ENCODE results near the gene TNF. TPM values are rescaled to one million over a fixed set of nuclear protein-coding genes. Genes with fewer than 3 reads are reported as not detected.

Gene TNF
- total RNA-seq, 1 donor from 2014 or later, result 0.60 TPM

DNA sequence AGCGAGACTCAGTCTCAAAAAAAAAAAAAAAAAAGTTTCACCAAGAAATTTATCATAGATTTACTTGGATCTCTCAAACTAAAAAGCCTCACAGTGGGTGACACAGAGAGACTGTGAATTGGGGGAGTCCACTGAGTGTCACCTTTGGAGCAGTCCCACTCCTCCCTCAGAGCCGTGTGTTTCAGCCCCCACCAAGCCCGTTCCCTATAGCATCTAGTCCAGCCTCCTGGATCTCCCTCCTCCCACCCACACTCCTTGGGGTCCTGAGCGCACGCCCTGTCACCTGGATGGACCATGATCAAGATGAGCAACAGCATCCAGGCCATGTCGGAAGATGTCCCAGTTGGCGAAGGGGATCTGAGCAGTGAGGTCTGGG, 17.0 kb downstream of the TNF start:
- Mint-ChIP-seq H3K27ac (no peak overlapping the region), H3K9me3 (no peaks in the 10 kb centered on the region), H3K4me1 (no peaks in the 10 kb centered on the region), H3K36me3 (no peaks in the 10 kb centered on the region), H3K27me3 (ENCODE audit: low read depth) (peaks cover 4% of the 10 kb centered on the region), H3K4me3 (no peak overlapping the region)
- TF ChIP-seq, protein P1, sequence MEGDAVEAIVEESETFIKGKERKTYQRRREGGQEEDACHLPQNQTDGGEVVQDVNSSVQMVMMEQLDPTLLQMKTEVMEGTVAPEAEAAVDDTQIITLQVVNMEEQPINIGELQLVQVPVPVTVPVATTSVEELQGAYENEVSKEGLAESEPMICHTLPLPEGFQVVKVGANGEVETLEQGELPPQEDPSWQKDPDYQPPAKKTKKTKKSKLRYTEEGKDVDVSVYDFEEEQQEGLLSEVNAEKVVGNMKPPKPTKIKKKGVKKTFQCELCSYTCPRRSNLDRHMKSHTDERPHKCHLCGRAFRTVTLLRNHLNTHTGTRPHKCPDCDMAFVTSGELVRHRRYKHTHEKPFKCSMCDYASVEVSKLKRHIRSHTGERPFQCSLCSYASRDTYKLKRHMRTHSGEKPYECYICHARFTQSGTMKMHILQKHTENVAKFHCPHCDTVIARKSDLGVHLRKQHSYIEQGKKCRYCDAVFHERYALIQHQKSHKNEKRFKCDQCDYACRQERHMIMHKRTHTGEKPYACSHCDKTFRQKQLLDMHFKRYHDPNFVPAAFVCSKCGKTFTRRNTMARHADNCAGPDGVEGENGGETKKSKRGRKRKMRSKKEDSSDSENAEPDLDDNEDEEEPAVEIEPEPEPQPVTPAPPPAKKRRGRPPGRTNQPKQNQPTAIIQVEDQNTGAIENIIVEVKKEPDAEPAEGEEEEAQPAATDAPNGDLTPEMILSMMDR (IDR thresholded peaks at IDR 0.05; ENCODE audit: unreplicated experiment), result no peak
- no peak for DNase-seq (ENCODE audit: low spot score in 2 of 2, unreplicated experiment in 2 of 2)

DNA sequence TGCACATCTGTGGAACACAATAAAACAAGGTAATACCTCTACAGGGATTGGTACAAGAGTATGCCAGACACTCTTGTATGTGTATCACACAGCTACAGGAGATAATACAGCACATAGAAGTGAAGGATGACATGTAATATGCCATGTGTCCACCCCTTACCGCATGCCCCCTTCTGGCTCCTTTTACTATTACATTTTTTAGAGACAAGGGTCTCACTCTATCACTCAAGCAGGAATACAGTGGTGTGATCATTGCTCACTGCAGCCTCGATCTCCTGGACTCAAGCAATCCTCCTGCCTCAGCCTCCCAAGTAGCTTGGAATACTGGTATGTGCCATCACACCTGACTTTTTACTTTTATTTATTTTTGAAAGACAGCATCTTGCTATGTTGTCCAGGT, 21.6 kb downstream of the TNF start:
- Mint-ChIP-seq H3K27me3 (ENCODE audit: low read depth) (no peaks in the 10 kb centered on the region), H3K4me3 (no peak overlapping the region), H3K4me1 (no peaks in the 10 kb centered on the region), H3K9me3 (no peaks in the 10 kb centered on the region), H3K27ac (no peak overlapping the region), H3K36me3 (no peaks in the 10 kb centered on the region)
- DNase-seq (ENCODE audit: low spot score in 2 of 2, unreplicated experiment in 2 of 2), result no peak
- TF ChIP-seq, protein P1 (IDR thresholded peaks at IDR 0.05; ENCODE audit: unreplicated experiment), result peak; percentile 25

DNA sequence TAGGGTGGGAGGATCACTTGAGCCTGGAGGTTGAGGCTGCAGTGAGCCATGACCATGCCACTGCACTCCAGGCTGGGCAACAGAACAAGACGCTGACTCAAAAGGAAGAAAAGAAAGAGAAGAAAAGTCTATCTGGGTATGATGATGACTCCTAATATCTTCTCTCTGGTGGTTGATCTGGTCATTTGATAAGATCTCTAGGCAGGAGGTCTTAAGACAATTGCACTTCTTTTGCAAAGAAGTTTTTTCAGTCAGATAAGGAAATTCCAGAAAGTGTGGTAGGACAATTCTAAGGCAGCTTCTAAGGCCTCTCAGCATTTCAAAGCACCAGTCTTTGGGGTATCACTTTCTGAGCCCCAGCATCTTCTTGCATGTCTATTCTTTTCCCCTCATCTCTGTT, 32.0 kb downstream of the TNF start:
- DNase-seq (ENCODE audit: low spot score in 2 of 2, unreplicated experiment in 2 of 2), result no peak
- Mint-ChIP-seq H3K36me3 (no peaks in the 10 kb centered on the region), H3K27me3 (ENCODE audit: low read depth) (no peaks in the 10 kb centered on the region), H3K4me1 (peaks cover 15% of the 10 kb centered on the region), H3K27ac (no peak overlapping the region), H3K9me3 (no peaks in the 10 kb centered on the region), H3K4me3 (no peak overlapping the region)
- TF ChIP-seq, protein P1 (IDR thresholded peaks at IDR 0.05; ENCODE audit: unreplicated experiment), result no peak

DNA sequence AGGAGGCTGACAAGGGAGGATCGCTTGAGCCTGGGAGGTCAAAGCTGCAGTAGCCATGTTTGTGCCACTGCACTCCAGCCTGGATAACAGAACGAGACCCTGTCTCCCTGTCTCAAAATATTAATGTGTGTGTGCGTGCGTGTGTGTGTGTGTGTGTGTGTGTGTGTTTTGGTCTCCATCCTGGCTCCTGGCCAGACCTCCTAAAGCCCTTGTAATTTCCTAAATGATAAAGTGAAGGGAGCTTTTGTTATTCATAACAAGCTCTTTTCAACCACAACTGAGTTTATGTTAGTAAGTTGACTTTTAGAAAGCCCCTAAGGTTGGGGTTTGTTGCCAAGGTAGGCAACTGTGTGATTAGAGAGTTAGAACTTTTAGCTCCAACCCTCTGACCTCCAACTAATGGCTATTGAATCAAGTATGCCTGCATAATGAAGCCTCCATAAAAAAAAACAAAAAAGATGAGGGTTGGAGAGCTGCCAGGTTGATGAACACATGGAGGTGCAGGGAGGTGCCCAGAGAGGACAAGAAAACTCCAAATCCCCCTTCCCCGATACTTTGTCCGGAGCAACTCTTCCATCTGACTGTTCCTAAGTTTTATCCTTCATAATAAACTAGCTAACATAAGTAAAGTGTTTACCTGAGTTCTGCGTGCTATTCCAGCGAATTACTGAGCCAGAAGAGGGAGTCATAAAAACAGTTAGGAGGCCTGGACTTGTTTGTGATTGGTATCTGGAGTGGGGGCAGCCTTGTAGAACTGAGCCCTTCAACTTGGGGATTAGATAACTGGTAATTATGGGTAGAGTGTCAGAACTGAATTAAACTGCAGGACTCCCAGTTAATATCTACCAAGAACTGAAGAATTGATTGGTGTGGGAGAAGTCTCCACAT, 34.4 kb downstream of the TNF start:
- Mint-ChIP-seq H3K36me3 (no peaks in the 10 kb centered on the region), H3K4me3 (no peak overlapping the region), H3K9me3 (no peaks in the 10 kb centered on the region), H3K27me3 (ENCODE audit: low read depth) (no peaks in the 10 kb centered on the region), H3K27ac (peak overlapping the region; percentile 37), H3K4me1 (peaks cover 24% of the 10 kb centered on the region)
- no peak for DNase-seq (ENCODE audit: low spot score in 2 of 2, unreplicated experiment in 2 of 2)
- TF ChIP-seq, protein P1 (IDR thresholded peaks at IDR 0.05; ENCODE audit: unreplicated experiment), result no peak

DNA sequence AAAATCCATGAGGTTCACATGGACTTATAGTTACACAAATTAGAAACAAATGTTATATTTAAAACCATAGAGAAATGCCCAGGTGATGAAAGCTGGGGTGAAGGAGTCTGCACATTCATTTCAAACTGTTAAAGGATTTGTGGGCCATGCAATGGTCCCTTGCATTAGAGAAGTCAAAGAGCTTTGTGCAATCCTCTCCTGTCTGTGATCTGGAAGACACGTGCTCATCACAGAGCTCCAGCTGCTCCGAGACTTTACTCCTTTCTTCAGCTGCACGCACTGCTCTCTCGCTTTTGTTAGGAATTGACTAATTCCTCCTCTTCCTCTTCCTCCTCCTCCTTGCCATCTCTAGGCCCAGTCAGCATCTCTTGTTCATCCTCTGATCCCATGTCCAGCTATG, 35.6 kb downstream of the TNF start:
- Mint-ChIP-seq H3K4me3 (no peak overlapping the region), H3K9me3 (no peaks in the 10 kb centered on the region), H3K4me1 (peaks cover 32% of the 10 kb centered on the region), H3K36me3 (no peaks in the 10 kb centered on the region), H3K27me3 (ENCODE audit: low read depth) (no peaks in the 10 kb centered on the region), H3K27ac (peak overlapping the region; percentile 1)
- TF ChIP-seq, protein P1 (IDR thresholded peaks at IDR 0.05; ENCODE audit: unreplicated experiment), result no peak
- no peak for DNase-seq (ENCODE audit: low spot score in 2 of 2, unreplicated experiment in 2 of 2)

Data from mesothelial cell of epicardium (in vitro differentiated cells).